HG02759 (cell line): ENCODE results near the gene RAPGEFL1.
"Not testable (repeated sequence)": the region's sequence is repeated elsewhere in the genome, so short reads cannot be mapped to it uniquely, and the experiment has no call there.

Source experiments
- ATAC-seq: cut with Tn5 transposase; IDR thresholded peaks from one replicate; pipeline ENCODE4 v1.9.1; 2021; ENCODE audit warnings: mild to moderate bottlenecking, moderate library complexity; ENCODE audit not compliant: unreplicated experiment

Gene RAPGEFL1

DNA sequence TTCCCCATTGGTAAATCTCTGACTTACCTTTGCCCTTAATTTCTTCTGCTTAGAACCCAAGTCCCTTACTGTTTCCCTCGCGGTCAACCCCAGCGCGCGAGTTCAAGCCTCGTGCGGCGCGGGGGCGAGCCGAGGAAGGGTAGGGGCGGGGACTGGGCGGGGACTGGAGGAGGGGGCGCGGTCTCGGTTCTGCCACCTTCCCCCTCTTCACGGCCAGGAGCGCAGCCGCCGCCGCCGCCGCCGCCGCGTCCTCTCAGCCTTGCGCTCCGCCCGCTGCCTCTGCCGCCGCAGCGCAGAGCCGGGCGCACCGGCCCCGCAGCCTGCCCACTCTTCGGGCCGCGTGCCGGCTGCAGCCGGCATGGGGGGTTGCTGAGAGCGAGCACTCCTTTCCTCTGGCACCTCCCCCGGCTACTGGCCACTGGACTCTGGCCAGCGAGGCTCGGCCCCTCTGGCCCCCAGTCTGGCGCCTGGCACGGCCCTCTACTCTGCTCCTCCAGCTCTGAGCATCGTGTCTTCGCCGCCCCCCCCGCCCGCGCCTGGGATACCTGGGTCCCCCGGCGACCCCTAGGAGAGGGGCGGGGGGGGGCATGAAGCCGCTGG, at the start of gene RAPGEFL1:
RAPGEFL1 (plus strand) TSS at position 196 of the 600 bp plus-strand sequence; CDS start at position 588, 392 bp downstream.
- ATAC-seq, result peak; percentile 62

- ATAC-seq, result no peak
Measured at GRCh38 chr17:40129498-40129897, 47.8 kb upstream of the RAPGEFL1 start.

DNA sequence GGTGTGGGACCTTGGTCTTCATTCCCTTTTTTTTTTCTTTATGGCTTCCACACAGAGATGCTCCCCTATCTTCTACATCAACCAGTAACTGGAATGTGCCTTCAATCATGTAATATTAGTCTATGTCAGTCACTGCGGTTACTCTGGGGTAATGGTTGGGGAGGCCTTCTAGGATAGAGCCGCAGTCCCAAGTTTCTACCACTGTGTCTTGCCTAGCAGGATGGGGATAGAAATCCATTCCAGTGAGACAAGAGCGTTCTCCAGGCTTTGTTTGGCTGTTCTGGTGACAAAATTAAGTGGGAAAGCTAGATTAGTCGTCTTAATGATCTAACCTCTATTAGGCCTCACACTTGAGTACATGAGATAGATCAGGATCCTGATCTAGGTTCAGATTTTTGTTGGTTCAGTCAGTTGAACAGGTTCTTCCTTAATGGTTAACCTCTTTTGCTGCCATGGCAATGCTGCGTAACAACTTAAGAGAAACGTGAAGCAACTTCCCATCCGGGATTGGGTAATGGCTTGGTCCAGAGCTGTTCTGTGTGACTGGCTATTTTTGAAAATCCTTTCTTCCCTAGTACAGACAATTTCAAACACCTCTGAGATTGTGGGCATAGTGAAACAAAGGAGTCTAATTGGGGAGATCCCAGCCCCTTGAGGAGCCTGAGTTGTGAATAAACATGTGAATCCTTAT, 46.8 kb upstream of the RAPGEFL1 start:
- ATAC-seq, result no peak

- no peak for ATAC-seq
Measured at GRCh38 chr17:40134184-40134583, 43.1 kb upstream of the RAPGEFL1 start.

DNA sequence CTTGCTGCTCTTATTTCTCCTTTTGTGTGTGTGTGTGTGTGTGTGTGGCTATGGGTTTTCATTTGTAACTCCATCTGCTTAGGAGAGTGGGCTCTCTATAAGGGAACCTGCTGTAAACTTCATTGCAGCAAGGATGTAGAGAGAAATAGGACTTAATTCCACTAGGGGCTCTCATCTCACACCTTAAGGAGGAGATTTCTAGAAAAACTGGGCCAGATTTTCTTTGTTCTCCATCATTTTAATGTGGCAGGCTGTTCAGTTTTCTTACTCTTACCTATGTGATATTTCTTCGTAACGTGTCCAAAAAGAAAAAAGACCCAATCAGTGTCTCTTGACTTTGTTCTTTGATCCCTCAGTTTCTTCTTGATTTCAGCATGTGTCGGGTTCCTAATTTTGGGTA, 41.5 kb upstream of the RAPGEFL1 start:
- ATAC-seq, result no peak

- peak; percentile 10 for ATAC-seq
Measured at GRCh38 chr17:40139566-40140058, 37.7 kb upstream of the RAPGEFL1 start.

GRCh38 chr17:40143166-40143565, 34.1 kb upstream of the RAPGEFL1 start:
- ATAC-seq, result not testable (repeated sequence)

- no peak for ATAC-seq
Measured at GRCh38 chr17:40145476-40145875, 31.8 kb upstream of the RAPGEFL1 start.

- ATAC-seq, result no peak
Measured at GRCh38 chr17:40148527-40148926, 28.7 kb upstream of the RAPGEFL1 start.

- ATAC-seq, result no peak
Measured at GRCh38 chr17:40150276-40150675, 27.0 kb upstream of the RAPGEFL1 start.

GRCh38 chr17:40151414-40151963, 25.8 kb upstream of the RAPGEFL1 start:
- ATAC-seq, result no peak

GRCh38 chr17:40153603-40154236, 23.6 kb upstream of the RAPGEFL1 start:
- no peak for ATAC-seq

DNA sequence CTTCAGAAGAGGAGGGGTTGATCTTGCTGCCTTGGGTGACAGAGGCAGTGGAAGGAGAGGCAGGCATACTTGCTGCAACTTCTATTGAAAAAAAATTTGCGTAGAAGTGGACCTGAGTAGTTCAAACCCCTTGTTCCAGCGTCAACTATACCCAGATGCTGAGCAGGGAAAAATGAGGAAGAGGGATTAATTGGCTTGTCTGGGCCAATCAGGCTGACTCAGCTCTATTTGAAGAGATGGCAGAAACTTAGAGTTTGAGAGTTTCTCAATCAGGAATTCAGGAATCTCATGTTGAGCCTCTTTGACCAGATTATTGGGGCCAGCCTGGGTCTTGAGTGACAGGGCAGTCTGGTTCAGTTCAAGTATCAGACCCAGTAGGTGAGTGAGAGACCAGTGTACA, 19.3 kb upstream of the RAPGEFL1 start:
- ATAC-seq, result no peak

DNA sequence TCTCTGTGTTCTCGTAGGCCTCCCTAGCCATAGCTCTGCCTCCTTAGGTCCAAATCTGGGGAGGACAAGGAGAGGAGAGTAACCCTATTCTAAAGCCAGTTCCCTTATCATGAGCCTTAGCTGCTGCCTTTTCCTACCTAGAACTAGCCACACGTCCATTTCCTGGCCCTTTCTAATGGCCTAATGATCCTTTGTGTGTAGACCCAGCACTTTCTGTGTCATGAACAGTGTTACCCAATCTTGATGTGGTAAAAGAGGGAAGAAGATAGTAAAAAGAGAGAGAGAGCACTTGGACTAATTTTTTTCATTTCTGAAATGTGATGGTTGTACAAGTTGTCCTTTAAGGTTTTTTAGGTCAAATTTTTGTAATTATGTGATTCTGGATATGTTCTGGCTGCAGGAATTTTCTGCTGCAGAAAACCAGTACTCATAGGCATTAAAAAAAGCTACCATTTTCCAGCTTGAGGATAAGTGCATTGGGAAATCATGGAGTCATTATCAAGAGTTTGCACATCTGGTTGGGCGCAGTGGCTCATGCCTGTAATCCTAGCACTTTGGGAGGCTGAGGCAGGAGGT, 18.7 kb upstream of the RAPGEFL1 start:
- no peak for ATAC-seq

- ATAC-seq, result no peak
Measured at GRCh38 chr17:40159456-40159855, 17.8 kb upstream of the RAPGEFL1 start.

- ATAC-seq, result no peak
Measured at GRCh38 chr17:40167685-40168261, 9.5 kb upstream of the RAPGEFL1 start.

- ATAC-seq, result no peak
Measured at GRCh38 chr17:40168262-40168832, 8.9 kb upstream of the RAPGEFL1 start.

- ATAC-seq, result no peak
Measured at GRCh38 chr17:40170325-40170724, 6.9 kb upstream of the RAPGEFL1 start.

DNA sequence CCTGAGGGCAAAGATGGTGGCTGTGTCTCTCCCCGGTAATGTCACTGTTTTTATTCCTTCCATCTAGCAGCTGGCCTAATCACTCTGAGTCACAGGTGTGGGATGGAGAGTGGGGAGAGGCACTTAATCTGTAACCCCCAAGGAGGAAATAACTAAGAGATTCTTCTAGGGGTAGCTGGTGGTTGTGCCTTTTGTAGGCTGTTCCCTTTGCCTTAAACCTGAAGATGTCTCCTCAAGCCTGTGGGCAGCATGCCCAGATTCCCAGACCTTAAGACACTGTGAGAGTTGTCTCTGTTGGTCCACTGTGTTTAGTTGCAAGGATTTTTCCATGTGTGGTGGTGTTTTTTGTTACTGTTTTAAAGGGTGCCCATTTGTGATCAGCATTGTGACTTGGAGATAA, 5.5 kb upstream of the RAPGEFL1 start:
- no peak for ATAC-seq

DNA sequence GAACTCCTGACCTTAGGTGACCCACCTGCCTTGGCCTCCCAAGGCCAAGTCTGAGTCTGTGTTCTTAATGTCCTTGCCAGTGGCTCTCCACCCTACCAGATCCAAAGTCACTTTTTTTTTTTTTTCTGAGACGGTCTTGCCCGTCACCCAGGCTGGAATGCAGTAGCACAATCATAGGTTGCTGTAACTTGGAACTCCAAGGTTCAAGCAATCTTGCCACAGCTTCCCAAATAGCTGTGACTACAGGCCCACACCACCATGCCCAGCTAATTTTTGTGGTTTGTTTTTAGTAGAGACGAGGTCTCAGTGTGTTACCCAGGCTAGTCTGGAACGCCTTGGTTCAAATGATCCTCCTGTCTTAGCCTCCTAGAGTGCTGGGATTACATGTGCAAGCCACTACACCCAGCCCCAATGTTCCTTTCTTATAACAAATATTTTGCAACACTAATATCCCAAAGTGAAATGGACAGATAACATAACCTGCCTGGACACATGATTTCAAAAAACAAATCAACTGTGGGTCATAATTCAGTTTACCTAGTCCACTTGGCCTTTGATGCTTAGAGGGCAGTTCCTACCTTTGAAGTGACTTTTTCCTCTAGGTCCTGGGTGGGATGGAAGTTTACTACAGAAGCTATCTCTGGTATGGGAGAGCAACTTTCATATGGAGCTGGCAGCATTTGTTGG, 4.0 kb upstream of the RAPGEFL1 start:
- no peak for ATAC-seq
